H1 (cell line): Measurements from ENCODE around the gene TBC1D24. TPM values are rescaled to one million over a fixed set of nuclear protein-coding genes. Genes with fewer than 3 reads are reported as not detected.

Experiments
- EZH2 ChIP-seq: fragments of 200-600 bp; sonication (generic); IDR thresholded peaks from 2 replicates; pipeline ENCODE4 v1.7.1; 2012; ENCODE audit warnings: low read depth, mild to moderate bottlenecking, moderate library complexity, low read length, inconsistent platforms; ENCODE audit not compliant: severe bottlenecking
- NRF1 ChIP-seq: IDR thresholded peaks from 2 replicates; pipeline ENCODE4 v1.6.1; 2011; ENCODE audit warnings: mild to moderate bottlenecking, low read depth, low read length, improper control_type of control experiment
- SP2 ChIP-seq: IDR thresholded peaks from 2 replicates; pipeline ENCODE4 v1.6.1; 2012; ENCODE audit warnings: mild to moderate bottlenecking, low read length, inconsistent platforms
- TEAD4 ChIP-seq: IDR thresholded peaks from 2 replicates; pipeline ENCODE4 v1.6.1; 2012; ENCODE audit warnings: low read depth, low read length, inconsistent platforms, mixed read lengths
- polyA plus RNA-seq, 7 experiments: library from polyadenylated mRNA; depleted of rRNA in 3 of 7; stranded (reverse) in 5 of 7; unstranded in 2 of 7; fragments of >200 nt in 5 of 7; fragments of 200-250 nt in 2 of 7; gene quantifications; 1 replicate in 5 of 7; 2 replicates in 1 of 7; 4 replicates in 1 of 7; pipeline versions ENCODE4 v1.2.1 to v1.2.3, GENCODE V29; 2011 to 2013; ENCODE audit warnings: missing spikeins in 2 of 7, mixed read lengths in 2 of 7
- total RNA-seq: library from RNA; stranded (reverse); fragmentation: NEBNext Ultra II Directional; extraction: Animal tissue kit (Norgen Biotek cat#: 25700); gene quantifications from 2 replicates; pipeline ENCODE4 v1.2.1, GENCODE V29; 2021
- TF ChIP-seq, protein P1 (sequence below): fragments of 300-600 bp; sonication (generic); IDR thresholded peaks from 2 replicates; pipeline ENCODE4 v1.7.1; 2012; ENCODE audit warnings: low read length, moderate library complexity, mild to moderate bottlenecking, inconsistent platforms; ENCODE audit not compliant: insufficient replicate concordance

Gene TBC1D24
- total and polyA plus RNA-seq, 2 of the 8 experiments (the other 6 are each of a cell fraction or from before 2014, with no cell fraction given), result 8.7 to 21.5 TPM

DNA sequence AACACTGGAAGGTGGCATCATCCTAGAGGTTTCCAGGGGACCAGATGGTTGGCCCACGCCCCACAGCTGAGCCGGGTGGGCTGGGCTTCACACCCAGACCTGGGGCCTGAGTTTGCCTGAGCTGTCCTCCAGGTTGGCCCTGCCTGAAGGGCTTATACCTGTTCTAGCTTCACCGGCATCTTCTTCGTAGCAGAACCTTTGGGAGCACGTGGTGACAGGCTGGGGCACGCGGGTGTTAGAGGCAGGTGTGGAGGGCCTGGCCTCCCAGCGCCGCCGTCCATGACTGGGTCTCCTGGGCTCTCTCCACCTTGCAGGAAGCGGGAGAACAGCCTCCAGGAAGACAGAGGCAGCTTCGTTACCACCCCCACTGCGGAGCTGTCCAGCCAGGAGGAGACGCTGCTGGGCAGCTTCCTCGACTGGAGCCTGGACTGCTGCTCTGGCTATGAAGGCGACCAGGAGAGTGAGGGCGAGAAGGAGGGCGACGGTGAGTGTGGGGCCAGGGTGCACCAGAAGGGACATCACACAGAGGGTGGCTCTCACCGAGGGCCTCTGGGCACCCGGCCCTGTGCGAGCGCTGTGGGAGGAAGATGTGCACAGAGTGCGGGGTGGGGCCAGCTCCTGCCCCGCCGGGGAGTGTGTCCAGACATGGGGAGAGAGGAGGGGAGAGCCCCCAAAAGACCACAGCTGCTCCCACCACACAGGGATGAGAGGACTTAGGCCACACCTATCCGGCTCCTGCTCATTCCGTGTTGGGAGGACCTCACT, 19.7 kb upstream of the TBC1D24 start (continued):
- TF ChIP-seq, protein P1, sequence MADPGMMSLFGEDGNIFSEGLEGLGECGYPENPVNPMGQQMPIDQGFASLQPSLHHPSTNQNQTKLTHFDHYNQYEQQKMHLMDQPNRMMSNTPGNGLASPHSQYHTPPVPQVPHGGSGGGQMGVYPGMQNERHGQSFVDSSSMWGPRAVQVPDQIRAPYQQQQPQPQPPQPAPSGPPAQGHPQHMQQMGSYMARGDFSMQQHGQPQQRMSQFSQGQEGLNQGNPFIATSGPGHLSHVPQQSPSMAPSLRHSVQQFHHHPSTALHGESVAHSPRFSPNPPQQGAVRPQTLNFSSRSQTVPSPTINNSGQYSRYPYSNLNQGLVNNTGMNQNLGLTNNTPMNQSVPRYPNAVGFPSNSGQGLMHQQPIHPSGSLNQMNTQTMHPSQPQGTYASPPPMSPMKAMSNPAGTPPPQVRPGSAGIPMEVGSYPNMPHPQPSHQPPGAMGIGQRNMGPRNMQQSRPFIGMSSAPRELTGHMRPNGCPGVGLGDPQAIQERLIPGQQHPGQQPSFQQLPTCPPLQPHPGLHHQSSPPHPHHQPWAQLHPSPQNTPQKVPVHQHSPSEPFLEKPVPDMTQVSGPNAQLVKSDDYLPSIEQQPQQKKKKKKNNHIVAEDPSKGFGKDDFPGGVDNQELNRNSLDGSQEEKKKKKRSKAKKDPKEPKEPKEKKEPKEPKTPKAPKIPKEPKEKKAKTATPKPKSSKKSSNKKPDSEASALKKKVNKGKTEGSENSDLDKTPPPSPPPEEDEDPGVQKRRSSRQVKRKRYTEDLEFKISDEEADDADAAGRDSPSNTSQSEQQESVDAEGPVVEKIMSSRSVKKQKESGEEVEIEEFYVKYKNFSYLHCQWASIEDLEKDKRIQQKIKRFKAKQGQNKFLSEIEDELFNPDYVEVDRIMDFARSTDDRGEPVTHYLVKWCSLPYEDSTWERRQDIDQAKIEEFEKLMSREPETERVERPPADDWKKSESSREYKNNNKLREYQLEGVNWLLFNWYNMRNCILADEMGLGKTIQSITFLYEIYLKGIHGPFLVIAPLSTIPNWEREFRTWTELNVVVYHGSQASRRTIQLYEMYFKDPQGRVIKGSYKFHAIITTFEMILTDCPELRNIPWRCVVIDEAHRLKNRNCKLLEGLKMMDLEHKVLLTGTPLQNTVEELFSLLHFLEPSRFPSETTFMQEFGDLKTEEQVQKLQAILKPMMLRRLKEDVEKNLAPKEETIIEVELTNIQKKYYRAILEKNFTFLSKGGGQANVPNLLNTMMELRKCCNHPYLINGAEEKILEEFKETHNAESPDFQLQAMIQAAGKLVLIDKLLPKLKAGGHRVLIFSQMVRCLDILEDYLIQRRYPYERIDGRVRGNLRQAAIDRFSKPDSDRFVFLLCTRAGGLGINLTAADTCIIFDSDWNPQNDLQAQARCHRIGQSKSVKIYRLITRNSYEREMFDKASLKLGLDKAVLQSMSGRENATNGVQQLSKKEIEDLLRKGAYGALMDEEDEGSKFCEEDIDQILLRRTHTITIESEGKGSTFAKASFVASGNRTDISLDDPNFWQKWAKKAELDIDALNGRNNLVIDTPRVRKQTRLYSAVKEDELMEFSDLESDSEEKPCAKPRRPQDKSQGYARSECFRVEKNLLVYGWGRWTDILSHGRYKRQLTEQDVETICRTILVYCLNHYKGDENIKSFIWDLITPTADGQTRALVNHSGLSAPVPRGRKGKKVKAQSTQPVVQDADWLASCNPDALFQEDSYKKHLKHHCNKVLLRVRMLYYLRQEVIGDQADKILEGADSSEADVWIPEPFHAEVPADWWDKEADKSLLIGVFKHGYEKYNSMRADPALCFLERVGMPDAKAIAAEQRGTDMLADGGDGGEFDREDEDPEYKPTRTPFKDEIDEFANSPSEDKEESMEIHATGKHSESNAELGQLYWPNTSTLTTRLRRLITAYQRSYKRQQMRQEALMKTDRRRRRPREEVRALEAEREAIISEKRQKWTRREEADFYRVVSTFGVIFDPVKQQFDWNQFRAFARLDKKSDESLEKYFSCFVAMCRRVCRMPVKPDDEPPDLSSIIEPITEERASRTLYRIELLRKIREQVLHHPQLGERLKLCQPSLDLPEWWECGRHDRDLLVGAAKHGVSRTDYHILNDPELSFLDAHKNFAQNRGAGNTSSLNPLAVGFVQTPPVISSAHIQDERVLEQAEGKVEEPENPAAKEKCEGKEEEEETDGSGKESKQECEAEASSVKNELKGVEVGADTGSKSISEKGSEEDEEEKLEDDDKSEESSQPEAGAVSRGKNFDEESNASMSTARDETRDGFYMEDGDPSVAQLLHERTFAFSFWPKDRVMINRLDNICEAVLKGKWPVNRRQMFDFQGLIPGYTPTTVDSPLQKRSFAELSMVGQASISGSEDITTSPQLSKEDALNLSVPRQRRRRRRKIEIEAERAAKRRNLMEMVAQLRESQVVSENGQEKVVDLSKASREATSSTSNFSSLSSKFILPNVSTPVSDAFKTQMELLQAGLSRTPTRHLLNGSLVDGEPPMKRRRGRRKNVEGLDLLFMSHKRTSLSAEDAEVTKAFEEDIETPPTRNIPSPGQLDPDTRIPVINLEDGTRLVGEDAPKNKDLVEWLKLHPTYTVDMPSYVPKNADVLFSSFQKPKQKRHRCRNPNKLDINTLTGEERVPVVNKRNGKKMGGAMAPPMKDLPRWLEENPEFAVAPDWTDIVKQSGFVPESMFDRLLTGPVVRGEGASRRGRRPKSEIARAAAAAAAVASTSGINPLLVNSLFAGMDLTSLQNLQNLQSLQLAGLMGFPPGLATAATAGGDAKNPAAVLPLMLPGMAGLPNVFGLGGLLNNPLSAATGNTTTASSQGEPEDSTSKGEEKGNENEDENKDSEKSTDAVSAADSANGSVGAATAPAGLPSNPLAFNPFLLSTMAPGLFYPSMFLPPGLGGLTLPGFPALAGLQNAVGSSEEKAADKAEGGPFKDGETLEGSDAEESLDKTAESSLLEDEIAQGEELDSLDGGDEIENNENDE, result no peak
- TF ChIP-seq SP2 (no peak), NRF1 (no peak), EZH2 (no peak), TEAD4 (no peak)
